ENCODE data around the gene NCKAP1. TPM values are rescaled to one million over a fixed set of nuclear protein-coding genes. Genes with fewer than 3 reads are reported as not detected.

The NCKAP1 gene
- total RNA-seq, 6 experiments from 2014 or later, result 115 to 160 (median 146) TPM

- TF ChIP-seq CTCF (IDR thresholded peaks at IDR 0.05), result no peak
- peaks cover 6% of the 10 kb centered on the region; the same call in 1 of the 2 replicates for H3K36me3 Mint-ChIP-seq (ENCODE audit: low read depth)
- H3K4me1 Mint-ChIP-seq (ENCODE audit: low read depth), result peaks cover 78% of the 10 kb centered on the region
- H3K27me3 Mint-ChIP-seq (ENCODE audit: insufficient read depth), result peaks cover 2% of the 10 kb centered on the region
- peak overlapping the region; percentile 97 for H3K4me3 Mint-ChIP-seq
- DNase-seq, result peak; percentile 44
- H3K9me3 Mint-ChIP-seq, result no peaks in the 10 kb centered on the region
- peak overlapping the region; percentile 64 for H3K27ac Mint-ChIP-seq
Observed at GRCh38 chr2:183034806-183035205, 3.5 kb downstream of the NCKAP1 start.

- no peak for DNase-seq
- TF ChIP-seq CTCF (IDR thresholded peaks at IDR 0.05), result no peak
- H3K27me3 Mint-ChIP-seq (ENCODE audit: insufficient read depth), result peaks cover 2% of the 10 kb centered on the region
- H3K4me3 Mint-ChIP-seq, result peak overlapping the region; percentile 97
- no peaks in the 10 kb centered on the region for H3K9me3 Mint-ChIP-seq
- peaks cover 6% of the 10 kb centered on the region; the same call in 1 of the 2 replicates for H3K36me3 Mint-ChIP-seq (ENCODE audit: low read depth)
- H3K27ac Mint-ChIP-seq, result no peak overlapping the region
- peaks cover 79% of the 10 kb centered on the region for H3K4me1 Mint-ChIP-seq (ENCODE audit: low read depth)
Observed at GRCh38 chr2:183033951-183034350, 4.3 kb downstream of the NCKAP1 start.

GRCh38 chr2:183031911-183032794 is 6.1 kb downstream of the NCKAP1 start:
- Mint-ChIP-seq H3K4me1 (ENCODE audit: low read depth) (peaks cover 75% of the 10 kb centered on the region), H3K9me3 (no peaks in the 10 kb centered on the region), H3K36me3 (ENCODE audit: low read depth) (peaks cover 6% of the 10 kb centered on the region; the same call in 1 of the 2 replicates), H3K4me3 (no peak overlapping the region), H3K27me3 (ENCODE audit: insufficient read depth) (peaks cover 2% of the 10 kb centered on the region; the same call in 1 of the 2 replicates), H3K27ac (no peak overlapping the region)
- no peak for TF ChIP-seq CTCF (IDR thresholded peaks at IDR 0.05)
- DNase-seq, result no peak

- no peak for TF ChIP-seq CTCF (IDR thresholded peaks at IDR 0.05)
- H3K27me3 Mint-ChIP-seq (ENCODE audit: insufficient read depth), result no peaks in the 10 kb centered on the region
- no peak overlapping the region for H3K4me3 Mint-ChIP-seq
- peaks cover 74% of the 10 kb centered on the region for H3K4me1 Mint-ChIP-seq (ENCODE audit: low read depth)
- DNase-seq, result no peak
- no peak overlapping the region for H3K27ac Mint-ChIP-seq
- H3K36me3 Mint-ChIP-seq (ENCODE audit: low read depth), result no peaks in the 10 kb centered on the region
- H3K9me3 Mint-ChIP-seq, result no peaks in the 10 kb centered on the region
Observed at GRCh38 chr2:183029219-183029618, 9.0 kb downstream of the NCKAP1 start.

GRCh38 chr2:183028108-183028507 is 10.1 kb downstream of the NCKAP1 start:
- Mint-ChIP-seq H3K27me3 (ENCODE audit: insufficient read depth) (no peaks in the 10 kb centered on the region), H3K27ac (no peak overlapping the region), H3K4me3 (no peak overlapping the region), H3K4me1 (ENCODE audit: low read depth) (peaks cover 74% of the 10 kb centered on the region), H3K36me3 (ENCODE audit: low read depth) (no peaks in the 10 kb centered on the region), H3K9me3 (no peaks in the 10 kb centered on the region)
- no peak for TF ChIP-seq CTCF (IDR thresholded peaks at IDR 0.05)
- DNase-seq, result no peak
